AG04450 (cell line): Measurements from ENCODE around the gene LGI1. TPM values are rescaled to one million over a fixed set of nuclear protein-coding genes. Genes with fewer than 3 reads are reported as not detected.

Source experiments
- CTCF ChIA-PET: fragments of 300-600, 350-600 bp; formaldehyde crosslinking; extraction: SDS; loops from one replicate; lab custom pipeline; 2022; ENCODE audit warnings: antibody characterized with exemption, inconsistent platforms; lab: Charles Lee
- POLR2A ChIA-PET: fragments of 350-600 bp; formaldehyde crosslinking; extraction: SDS; loops from one replicate; lab custom pipeline; 2021; ENCODE audit warnings: antibody characterized with exemption, inconsistent platforms; lab: Yijun Ruan, JAX
- DNase-seq: peaks from one replicate; pipeline ENCODE4 v3.0.0-alpha.2; 2011; ENCODE audit warnings: low read depth, low spot score
- H3K27ac ChIP-seq: one replicate; pipeline ENCODE4 v1.5.1; 2012; ENCODE audit warnings: low read depth, low read length, control low read depth
- H3K27me3 ChIP-seq: one replicate; pipeline ENCODE4 v1.6.0; 2012; ENCODE audit warnings: low read length; ENCODE audit not compliant: control insufficient read depth, insufficient read depth
- H3K4me3 ChIP-seq: 2 replicates; pipeline ENCODE4 v1.5.1; 2011; ENCODE audit warnings: mild to moderate bottlenecking, low read depth, low read length, control low read depth
- H3K9me3 ChIP-seq: 2 replicates; pipeline ENCODE4 v1.5.1; 2012; ENCODE audit warnings: low read length; ENCODE audit not compliant: control insufficient read depth, insufficient read depth
- polyA plus RNA-seq: library from polyadenylated mRNA; depleted of rRNA; stranded (reverse); fragments of >200 nt; gene quantifications from 2 replicates; pipeline ENCODE4 v1.2.3, GENCODE V29; 2011
- TF ChIP-seq, protein P1 (sequence below): IDR thresholded peaks from 2 replicates; pipeline ENCODE4 v1.5.1; 2011; ENCODE audit warnings: low read depth, low read length, control low read depth, inconsistent platforms

Gene LGI1
- polyA plus RNA-seq, 1 experiment = not detected

DNA sequence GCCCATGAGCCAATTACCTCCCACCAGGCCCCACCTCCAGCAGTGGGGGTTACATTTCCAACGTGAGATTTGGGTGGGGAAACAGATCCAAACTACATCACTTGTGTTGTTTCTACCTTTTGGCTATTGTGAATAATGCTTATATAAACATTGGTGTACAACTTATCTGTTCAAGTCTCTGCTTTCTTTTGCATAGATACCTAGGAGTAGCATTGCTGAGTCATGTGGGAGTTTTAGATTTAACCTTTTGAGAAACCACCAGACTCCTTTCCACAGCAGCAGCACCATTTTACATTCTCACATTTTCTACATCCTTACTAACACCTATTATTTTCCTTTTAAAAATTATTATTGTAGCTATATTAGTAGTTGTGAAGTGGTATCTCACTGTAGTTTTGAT is 41.0 kb upstream of the LGI1 start:
- no peak for DNase-seq
- Histone ChIP-seq H3K27ac (no peak overlapping the region), H3K4me3 (no peak overlapping the region), H3K9me3 (no peaks in the 10 kb centered on the region), H3K27me3 (peaks cover 4% of the 10 kb centered on the region)
- TF ChIP-seq, protein P1, sequence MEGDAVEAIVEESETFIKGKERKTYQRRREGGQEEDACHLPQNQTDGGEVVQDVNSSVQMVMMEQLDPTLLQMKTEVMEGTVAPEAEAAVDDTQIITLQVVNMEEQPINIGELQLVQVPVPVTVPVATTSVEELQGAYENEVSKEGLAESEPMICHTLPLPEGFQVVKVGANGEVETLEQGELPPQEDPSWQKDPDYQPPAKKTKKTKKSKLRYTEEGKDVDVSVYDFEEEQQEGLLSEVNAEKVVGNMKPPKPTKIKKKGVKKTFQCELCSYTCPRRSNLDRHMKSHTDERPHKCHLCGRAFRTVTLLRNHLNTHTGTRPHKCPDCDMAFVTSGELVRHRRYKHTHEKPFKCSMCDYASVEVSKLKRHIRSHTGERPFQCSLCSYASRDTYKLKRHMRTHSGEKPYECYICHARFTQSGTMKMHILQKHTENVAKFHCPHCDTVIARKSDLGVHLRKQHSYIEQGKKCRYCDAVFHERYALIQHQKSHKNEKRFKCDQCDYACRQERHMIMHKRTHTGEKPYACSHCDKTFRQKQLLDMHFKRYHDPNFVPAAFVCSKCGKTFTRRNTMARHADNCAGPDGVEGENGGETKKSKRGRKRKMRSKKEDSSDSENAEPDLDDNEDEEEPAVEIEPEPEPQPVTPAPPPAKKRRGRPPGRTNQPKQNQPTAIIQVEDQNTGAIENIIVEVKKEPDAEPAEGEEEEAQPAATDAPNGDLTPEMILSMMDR = no peak
- CTCF ChIA-PET = no interaction called here
- POLR2A ChIA-PET = no interaction called here

DNA sequence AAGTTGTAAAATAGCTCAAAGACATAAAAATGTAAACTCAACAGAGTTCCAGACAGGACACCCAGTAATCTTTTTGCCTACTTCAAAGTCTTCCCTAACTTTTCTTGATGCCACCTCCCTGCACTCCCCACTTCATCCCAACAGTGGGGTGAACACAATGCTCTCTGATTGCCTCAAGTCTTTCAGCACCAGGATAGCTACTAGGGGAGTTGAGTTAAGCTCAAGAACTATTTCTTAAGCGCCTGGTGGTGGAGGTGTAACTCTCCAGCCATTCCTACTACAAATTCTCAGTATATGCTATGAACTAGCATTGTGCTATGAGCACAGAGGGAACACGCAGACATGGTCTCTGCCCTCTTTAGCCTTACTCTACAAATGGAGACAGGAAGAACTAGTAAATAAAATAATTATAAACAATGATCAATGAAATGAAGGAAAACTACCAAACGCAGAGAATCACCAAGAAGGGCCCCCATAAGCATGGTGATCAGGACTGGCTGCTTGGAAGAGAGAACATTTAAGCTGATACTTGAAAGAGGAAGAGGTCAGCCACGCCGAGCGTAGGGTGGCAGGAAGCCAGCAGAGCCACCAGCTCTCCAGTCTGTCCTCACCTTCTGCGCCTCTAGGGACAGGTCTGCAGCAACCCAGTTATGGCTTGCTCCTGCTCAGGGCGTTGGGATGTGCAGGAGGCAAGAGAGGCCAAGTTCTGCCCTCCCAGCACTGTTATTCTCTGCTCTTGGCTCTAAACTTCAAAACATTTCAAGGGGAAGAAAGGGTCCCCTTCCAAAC is 38.6 kb upstream of the LGI1 start:
- POLR2A ChIA-PET = interaction anchor here (0.5 kb wide), 1 partner anchor 99 kb away, joined by 3 read pairs; no protein-coding TSS in a partner anchor
- H3K27me3 ChIP-seq = peaks cover 4% of the 10 kb centered on the region
- no peak overlapping the region for H3K4me3 ChIP-seq
- TF ChIP-seq, protein P1 = no peak
- no peak for DNase-seq
- no peak overlapping the region for H3K27ac ChIP-seq
- CTCF ChIA-PET = interaction anchor here (0.8 kb wide), 1 partner anchor 601 kb away, joined by 3 read pairs; no protein-coding TSS in a partner anchor
- H3K9me3 ChIP-seq = no peaks in the 10 kb centered on the region

DNA sequence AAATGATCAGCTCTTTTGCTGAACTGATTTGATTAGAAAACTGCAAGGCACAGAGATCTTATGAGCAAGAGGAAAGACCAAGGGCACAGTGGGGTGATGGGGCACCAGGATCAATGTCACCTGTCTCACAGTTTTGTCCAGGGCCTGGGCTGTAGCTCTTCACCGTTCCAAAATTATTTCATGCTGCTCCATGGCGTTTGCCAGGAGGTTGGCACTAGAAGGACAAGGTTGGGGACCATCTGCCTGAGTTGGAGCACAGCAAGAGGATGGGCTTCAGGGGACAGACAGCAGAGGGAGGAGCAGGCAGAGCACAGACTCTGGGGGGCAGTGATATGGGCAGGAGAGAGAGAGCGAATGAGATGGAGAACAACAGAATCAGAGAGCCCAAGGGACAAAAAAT is 37.8 kb upstream of the LGI1 start:
- DNase-seq = no peak
- no peaks in the 10 kb centered on the region for H3K9me3 ChIP-seq
- H3K27me3 ChIP-seq = peaks cover 4% of the 10 kb centered on the region
- H3K27ac ChIP-seq = no peak overlapping the region
- POLR2A ChIA-PET = no interaction called here
- H3K4me3 ChIP-seq = no peak overlapping the region
- TF ChIP-seq, protein P1 = no peak
- CTCF ChIA-PET = no interaction called here

DNA sequence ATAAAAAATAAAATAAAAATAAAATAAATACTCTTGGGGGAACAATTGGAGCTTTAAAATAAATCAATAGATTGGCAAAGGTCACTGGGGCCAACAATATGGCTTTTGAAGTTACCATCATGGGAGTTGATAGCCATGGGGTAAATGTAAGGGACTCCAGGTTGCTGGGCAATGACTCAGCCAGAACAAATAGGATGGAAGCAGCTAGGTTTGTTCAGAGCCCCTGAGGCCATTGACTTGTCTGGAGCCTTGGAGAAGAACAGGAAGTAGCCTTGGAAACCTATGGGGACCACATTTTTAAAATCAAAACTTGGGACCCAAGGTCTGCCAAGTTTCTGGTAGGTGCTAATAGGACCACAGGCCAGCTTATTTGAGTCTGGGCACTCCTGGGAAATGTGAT is 35.2 kb upstream of the LGI1 start:
- TF ChIP-seq, protein P1 = no peak
- ChIA-PET POLR2A (interaction anchor here (0.5 kb wide), 1 partner anchor 13 kb away, joined by 3 read pairs; no protein-coding TSS in a partner anchor), CTCF (no interaction called here)
- H3K4me3 ChIP-seq = no peak overlapping the region
- peaks cover 9% of the 10 kb centered on the region for H3K27me3 ChIP-seq
- H3K27ac ChIP-seq = no peak overlapping the region
- no peaks in the 10 kb centered on the region for H3K9me3 ChIP-seq
- DNase-seq = no peak

DNA sequence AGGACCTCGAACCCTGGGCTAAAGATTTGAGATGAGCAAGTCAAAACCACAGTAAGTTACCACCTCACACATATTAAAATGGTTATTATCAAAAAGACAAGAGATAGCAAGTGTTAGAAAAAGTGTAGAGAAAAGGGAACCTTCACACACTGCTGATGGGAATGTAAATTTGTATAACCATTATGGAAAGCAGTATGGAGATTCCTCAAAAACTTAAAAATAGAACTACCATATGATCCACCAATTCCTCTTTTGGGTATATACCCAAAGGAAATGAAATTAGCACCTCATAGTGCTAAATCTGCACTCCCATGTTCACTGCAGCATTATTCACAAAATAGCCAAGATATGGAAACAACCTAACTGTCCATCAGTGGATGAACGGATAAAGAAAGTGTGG is 34.6 kb upstream of the LGI1 start:
- TF ChIP-seq, protein P1 = no peak
- CTCF ChIA-PET = no interaction called here
- Histone ChIP-seq H3K27ac (no peak overlapping the region), H3K4me3 (no peak overlapping the region), H3K9me3 (no peaks in the 10 kb centered on the region), H3K27me3 (peaks cover 9% of the 10 kb centered on the region)
- no peak for DNase-seq
- POLR2A ChIA-PET = no interaction called here
